IMR-90 (cell line): ENCODE results near the gene SVIL.

Experiments used
- BHLHE40 ChIP-seq: fragments of 150-350 bp; IDR thresholded peaks from 2 replicates; pipeline ENCODE4 v1.6.1; 2016; ENCODE audit warnings: mild to moderate bottlenecking, low read depth, low read length
- CEBPB ChIP-seq: IDR thresholded peaks from 2 replicates; pipeline ENCODE4 v1.6.1; 2012; ENCODE audit warnings: low read depth, low read length, improper control_type of control experiment
- CHD1 ChIP-seq: IDR thresholded peaks from 2 replicates; pipeline ENCODE4 v1.6.1; 2012; ENCODE audit warnings: low read depth, low read length, improper control_type of control experiment
- CTCF ChIP-seq: conservative IDR thresholded peaks from 2 replicates; pipeline ENCODE4 v1.5.1; 2012; ENCODE audit warnings: mild to moderate bottlenecking, low read depth, low read length, improper control_type of control experiment
- MAFK ChIP-seq: IDR thresholded peaks from 2 replicates; pipeline ENCODE4 v1.6.1; 2012; ENCODE audit warnings: low read depth, low read length, improper control_type of control experiment
- MAZ ChIP-seq: IDR thresholded peaks from 2 replicates; pipeline ENCODE4 v1.6.1; 2012; ENCODE audit warnings: low read depth, mild to moderate bottlenecking, low read length, improper control_type of control experiment, moderate library complexity, borderline replicate concordance
- MXI1 ChIP-seq: IDR thresholded peaks from 2 replicates; pipeline ENCODE4 v1.6.1; 2012; ENCODE audit warnings: low read depth, mild to moderate bottlenecking, low read length, moderate library complexity, borderline replicate concordance
- NFE2L2 ChIP-seq: fragments of 150-350 bp; IDR thresholded peaks from 2 replicates; pipeline ENCODE4 v1.6.1; 2016; ENCODE audit warnings: low read depth, mild to moderate bottlenecking, low read length
- POLR2A ChIP-seq: IDR thresholded peaks from 2 replicates; pipeline ENCODE4 v1.6.1; 2012; ENCODE audit warnings: mild to moderate bottlenecking, low read depth, low read length
- RAD21 ChIP-seq: IDR thresholded peaks from 2 replicates; pipeline ENCODE4 v1.6.1; 2012; ENCODE audit warnings: low read length, improper control_type of control experiment
- RCOR1 ChIP-seq: IDR thresholded peaks from 2 replicates; pipeline ENCODE4 v1.6.1; 2012; ENCODE audit warnings: mild to moderate bottlenecking, low read length, improper control_type of control experiment; ENCODE audit not compliant: insufficient replicate concordance
- RFX5 ChIP-seq: IDR thresholded peaks from 2 replicates; pipeline ENCODE4 v1.8.0; 2012; ENCODE audit warnings: low read depth, mild to moderate bottlenecking, low read length, moderate library complexity
- SMC3 ChIP-seq: fragments of 150-350 bp; IDR thresholded peaks from 2 replicates; pipeline ENCODE4 v1.6.1; 2016; ENCODE audit warnings: low read depth, mild to moderate bottlenecking, antibody characterized with exemption, low read length, moderate library complexity
- USF2 ChIP-seq: fragments of 150-350 bp; IDR thresholded peaks from 2 replicates; pipeline ENCODE4 v1.6.1; 2017; ENCODE audit warnings: mild to moderate bottlenecking, antibody characterized with exemption, low read length, low read depth

GRCh38 chr10:29534590-29534989, 100.2 kb downstream of the SVIL start:
- TF ChIP-seq SMC3: no peak
- no peak for TF ChIP-seq CTCF
- TF ChIP-seq MAFK: no peak
- no peak for TF ChIP-seq BHLHE40
- no peak for TF ChIP-seq MXI1
- no peak for TF ChIP-seq POLR2A
- TF ChIP-seq NFE2L2: no peak
- no peak for TF ChIP-seq RCOR1
- no peak for TF ChIP-seq CEBPB
- TF ChIP-seq CHD1: no peak
- no peak for TF ChIP-seq USF2
- no peak for TF ChIP-seq MAZ
- no peak for TF ChIP-seq RAD21
- TF ChIP-seq RFX5: no peak
